MCF 10A (cell line): Measurements from ENCODE around the gene PRPF4. TPM values are rescaled to one million over a fixed set of nuclear protein-coding genes. Genes with fewer than 3 reads are reported as not detected.

Source experiments
- BruUV-seq: library from RNA; stranded (reverse); fragments of 400-500 nt; replicated peaks from 2 replicates; lab custom pipeline; 2021; lab: Mats Ljungman, UMichigan
- CTCF ChIA-PET: fragments of 300-600 bp; sonication (Branson Sonifier 250); formaldehyde crosslinking; extraction: SDS; loops from one replicate; lab custom pipeline; 2021; ENCODE audit warnings: antibody characterized with exemption, inconsistent platforms; lab: Yijun Ruan, JAX
- POLR2A ChIA-PET: fragments of 300-600, 350-650 bp; sonication (Branson Sonifier 250); formaldehyde crosslinking; extraction: SDS; loops from one replicate; lab custom pipeline; 2020; ENCODE audit warnings: antibody characterized with exemption, inconsistent platforms; lab: Yijun Ruan, JAX
- DNase-seq: peaks from one replicate; pipeline ENCODE4 v3.0.0-alpha.2; 2018; ENCODE audit not compliant: unreplicated experiment
- H3K27ac Mint-ChIP-seq: one replicate; pipeline ENCODE4 v1.8.0; 2022; ENCODE audit warnings: mild to moderate bottlenecking, low read depth, mixed read lengths; ENCODE audit not compliant: unreplicated experiment
- H3K27me3 Mint-ChIP-seq: one replicate; pipeline ENCODE4 v1.8.0; 2022; ENCODE audit warnings: mixed read lengths; ENCODE audit not compliant: insufficient read depth, unreplicated experiment
- H3K36me3 Mint-ChIP-seq: one replicate; pipeline ENCODE4 v1.8.0; 2022; ENCODE audit warnings: mild to moderate bottlenecking, moderate library complexity, mixed read lengths; ENCODE audit not compliant: insufficient read depth, unreplicated experiment
- H3K4me1 Mint-ChIP-seq: one replicate; pipeline ENCODE4 v1.8.0; 2022; ENCODE audit warnings: mixed read lengths; ENCODE audit not compliant: insufficient read depth, unreplicated experiment
- H3K4me3 Mint-ChIP-seq: one replicate; pipeline ENCODE4 v1.8.0; 2022; ENCODE audit warnings: mild to moderate bottlenecking, moderate library complexity, mixed read lengths; ENCODE audit not compliant: unreplicated experiment
- H3K9me3 Mint-ChIP-seq: one replicate; pipeline ENCODE4 v1.8.0; 2022; ENCODE audit warnings: mixed read lengths; ENCODE audit not compliant: unreplicated experiment
- intact Hi-C: fragments of 100-400 bp; cut with micrococcal nuclease; formaldehyde crosslinking; loops from 2 replicates; pipeline ENCODE4 v1.14.1; 2022
- total RNA-seq: library from RNA; stranded (reverse); gene quantifications from 2 replicates; pipeline ENCODE4 v1.2.3, GENCODE V29; 2022
- TF ChIP-seq, protein P1 (sequence below): fragments of 200-600 bp; IDR thresholded peaks from one replicate; pipeline ENCODE4 v1.8.0; 2022; ENCODE audit warnings: antibody characterized with exemption, mild to moderate bottlenecking; ENCODE audit not compliant: unreplicated experiment

PRPF4 gene
- total RNA-seq, 1 experiment from 2014 or later = 37.3 TPM

DNA sequence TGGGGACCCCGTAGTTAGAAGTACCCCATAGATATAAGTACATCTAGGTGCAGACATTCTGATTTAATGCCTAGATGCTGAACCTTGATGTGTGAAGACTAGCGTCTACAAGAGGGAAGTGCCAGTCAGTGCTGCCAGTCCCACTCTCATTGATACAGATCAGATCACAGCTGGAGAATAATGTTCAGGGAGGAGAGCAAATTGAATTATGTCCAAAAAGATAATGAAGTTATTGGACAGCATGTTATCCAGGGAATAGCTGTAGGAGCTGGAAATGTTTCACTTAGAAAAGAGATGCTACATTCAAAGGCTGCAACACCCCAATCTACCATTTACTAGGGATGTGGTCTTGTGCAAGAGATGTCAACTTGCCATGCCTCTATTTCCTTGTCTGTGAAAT lies 43.6 kb downstream of the PRPF4 start:
- CTCF ChIA-PET = interaction anchor here (4.0 kb wide), 1 partner anchor 10 kb away, joined by 15 read pairs; no protein-coding TSS in a partner anchor
- H3K9me3 Mint-ChIP-seq = no peaks in the 10 kb centered on the region
- BruUV-seq = no TSS peak

DNA sequence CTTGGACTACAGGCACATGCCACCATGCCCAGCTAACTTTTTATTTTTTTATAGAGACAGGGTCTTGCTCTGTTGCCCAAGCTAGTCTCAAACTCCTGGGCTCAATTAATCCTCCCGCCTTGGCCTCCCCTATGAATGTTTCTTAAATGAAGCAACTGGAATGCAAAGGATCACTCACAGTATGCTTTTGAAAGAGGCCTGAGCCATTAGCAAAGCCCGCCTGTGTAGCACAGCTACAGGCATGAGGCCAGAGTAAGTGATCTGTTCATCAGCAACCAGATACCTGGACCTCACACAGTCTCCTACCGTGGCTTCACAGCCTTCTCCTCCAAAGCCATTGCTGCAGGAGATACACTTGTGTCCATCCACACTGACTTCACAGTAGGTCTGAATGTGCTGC lies 44.6 kb downstream of the PRPF4 start:
- H3K27ac Mint-ChIP-seq = no peak overlapping the region

More for the DNA sequence above, 43.6 kb downstream of the PRPF4 start:
- intact Hi-C loops = no loop called here
- Mint-ChIP-seq H3K27ac (no peak overlapping the region), H3K36me3 (no peaks in the 10 kb centered on the region), H3K4me1 (peaks cover 3% of the 10 kb centered on the region), H3K4me3 (no peak overlapping the region), H3K27me3 (no peaks in the 10 kb centered on the region)
- no peak for DNase-seq
- TF ChIP-seq, protein P1, sequence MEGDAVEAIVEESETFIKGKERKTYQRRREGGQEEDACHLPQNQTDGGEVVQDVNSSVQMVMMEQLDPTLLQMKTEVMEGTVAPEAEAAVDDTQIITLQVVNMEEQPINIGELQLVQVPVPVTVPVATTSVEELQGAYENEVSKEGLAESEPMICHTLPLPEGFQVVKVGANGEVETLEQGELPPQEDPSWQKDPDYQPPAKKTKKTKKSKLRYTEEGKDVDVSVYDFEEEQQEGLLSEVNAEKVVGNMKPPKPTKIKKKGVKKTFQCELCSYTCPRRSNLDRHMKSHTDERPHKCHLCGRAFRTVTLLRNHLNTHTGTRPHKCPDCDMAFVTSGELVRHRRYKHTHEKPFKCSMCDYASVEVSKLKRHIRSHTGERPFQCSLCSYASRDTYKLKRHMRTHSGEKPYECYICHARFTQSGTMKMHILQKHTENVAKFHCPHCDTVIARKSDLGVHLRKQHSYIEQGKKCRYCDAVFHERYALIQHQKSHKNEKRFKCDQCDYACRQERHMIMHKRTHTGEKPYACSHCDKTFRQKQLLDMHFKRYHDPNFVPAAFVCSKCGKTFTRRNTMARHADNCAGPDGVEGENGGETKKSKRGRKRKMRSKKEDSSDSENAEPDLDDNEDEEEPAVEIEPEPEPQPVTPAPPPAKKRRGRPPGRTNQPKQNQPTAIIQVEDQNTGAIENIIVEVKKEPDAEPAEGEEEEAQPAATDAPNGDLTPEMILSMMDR = no peak
- POLR2A ChIA-PET = interaction anchor here (1.0 kb wide), 1 partner anchor 9 kb away, joined by 3 read pairs; no protein-coding TSS in a partner anchor

DNA sequence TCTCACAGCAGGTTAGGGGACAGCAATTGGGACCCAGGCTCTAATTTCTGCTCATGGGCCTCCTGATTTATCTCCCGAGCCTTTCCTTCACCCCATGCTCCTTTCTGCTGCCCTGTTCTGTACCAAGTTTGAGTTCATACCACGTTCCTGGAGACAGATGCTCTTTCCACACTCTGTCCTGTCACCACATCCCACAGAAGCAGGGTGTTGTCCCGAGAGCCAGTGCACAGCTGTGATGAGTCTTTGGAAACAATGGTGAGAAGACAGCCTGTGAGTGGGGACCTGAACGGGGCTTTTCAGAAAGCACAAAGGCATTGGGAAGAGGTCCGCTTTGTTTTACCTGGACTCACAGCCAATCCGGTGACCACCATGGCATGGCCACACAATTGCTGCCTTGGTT lies 47.2 kb downstream of the PRPF4 start:
- DNase-seq = no peak
- TF ChIP-seq, protein P1 = no peak
- H3K4me3 Mint-ChIP-seq = no peak overlapping the region
- H3K9me3 Mint-ChIP-seq = no peaks in the 10 kb centered on the region
- POLR2A ChIA-PET = no interaction called here
- H3K27me3 Mint-ChIP-seq = no peaks in the 10 kb centered on the region
- no peak overlapping the region for H3K27ac Mint-ChIP-seq
- CTCF ChIA-PET = no interaction called here
- intact Hi-C loops = no loop called here
- peaks cover 4% of the 10 kb centered on the region for H3K4me1 Mint-ChIP-seq
- H3K36me3 Mint-ChIP-seq = no peaks in the 10 kb centered on the region
- no TSS peak for BruUV-seq

More for the DNA sequence above, 44.6 kb downstream of the PRPF4 start:
- TF ChIP-seq, protein P1 = no peak
- ChIA-PET POLR2A (interaction anchor here (0.6 to 1.0 kb wide), 3 partner anchors 8 to 81 kb away, joined by 3 read pairs; partner anchors contain the start of gene ALAD), CTCF (interaction anchor here (0.6 to 4.0 kb wide), 3 partner anchors 11 to 224 kb away, joined by 3 to 15 read pairs (median 3); partner anchors contain the start of gene ALAD)
- H3K4me1 Mint-ChIP-seq = peaks cover 4% of the 10 kb centered on the region
- H3K4me3 Mint-ChIP-seq = no peak overlapping the region
- H3K27me3 Mint-ChIP-seq = no peaks in the 10 kb centered on the region
- intact Hi-C loops = no loop called here
- H3K9me3 Mint-ChIP-seq = no peaks in the 10 kb centered on the region
- BruUV-seq = no TSS peak
- H3K36me3 Mint-ChIP-seq = no peaks in the 10 kb centered on the region
- no peak for DNase-seq

DNA sequence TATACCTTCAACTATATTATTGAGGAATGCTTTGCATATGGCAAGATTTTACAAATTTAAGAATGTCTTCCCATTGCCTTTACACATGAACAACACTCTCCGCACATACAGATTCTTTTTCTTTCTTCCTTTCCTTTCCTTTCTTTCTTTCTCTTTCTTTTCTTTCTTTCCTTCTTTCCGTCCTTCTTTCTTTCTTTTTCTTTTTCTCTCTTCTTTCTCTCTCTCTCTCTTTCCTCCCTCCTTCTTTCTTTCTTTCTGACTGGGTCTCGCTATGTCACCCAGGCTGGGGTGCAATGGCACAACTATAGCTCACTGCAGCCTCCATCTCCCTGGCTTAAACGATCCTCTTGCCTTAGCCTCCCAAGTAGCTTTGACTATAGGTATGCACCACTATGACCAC lies 50.8 kb downstream of the PRPF4 start:
- TF ChIP-seq, protein P1 = no peak
- DNase-seq = no peak
- intact Hi-C loops = no loop called here
- Mint-ChIP-seq H3K27me3 (no peaks in the 10 kb centered on the region), H3K9me3 (no peaks in the 10 kb centered on the region), H3K27ac (no peak overlapping the region), H3K4me3 (no peak overlapping the region), H3K4me1 (peaks cover 4% of the 10 kb centered on the region), H3K36me3 (peaks cover 7% of the 10 kb centered on the region)
- POLR2A ChIA-PET = interaction anchor here (1.5 kb wide), 1 partner anchor 84 kb away, joined by 5 read pairs; the partner anchor contains the start of genes C9orf43 and POLE3
- CTCF ChIA-PET = interaction anchor here (0.5 to 0.8 kb wide), 4 partner anchors 14 to 149 kb away, joined by 3 read pairs; no protein-coding TSS in a partner anchor
- no TSS peak for BruUV-seq
